Retinal pigment epithelial cell (primary cell): Measurements from ENCODE around the gene UST.
"Not testable (repeated sequence)": the region's sequence is repeated elsewhere in the genome, so short reads cannot be mapped to it uniquely, and the experiment has no call there.

Experiments
- DNase-seq: peaks from one replicate; pipeline ENCODE4 v3.0.0-alpha.2; 2010; ENCODE audit warnings: low read depth
- H3K4me3 ChIP-seq: 2 replicates; pipeline ENCODE4 v1.5.1; 2011; ENCODE audit warnings: mild to moderate bottlenecking, low read length, control low read depth, moderate library complexity
- TF ChIP-seq, protein P1 (sequence below): conservative IDR thresholded peaks from 2 replicates; pipeline ENCODE4 v1.5.1; 2011; ENCODE audit warnings: low read depth, low read length, control low read depth, inconsistent platforms

Gene UST

DNA sequence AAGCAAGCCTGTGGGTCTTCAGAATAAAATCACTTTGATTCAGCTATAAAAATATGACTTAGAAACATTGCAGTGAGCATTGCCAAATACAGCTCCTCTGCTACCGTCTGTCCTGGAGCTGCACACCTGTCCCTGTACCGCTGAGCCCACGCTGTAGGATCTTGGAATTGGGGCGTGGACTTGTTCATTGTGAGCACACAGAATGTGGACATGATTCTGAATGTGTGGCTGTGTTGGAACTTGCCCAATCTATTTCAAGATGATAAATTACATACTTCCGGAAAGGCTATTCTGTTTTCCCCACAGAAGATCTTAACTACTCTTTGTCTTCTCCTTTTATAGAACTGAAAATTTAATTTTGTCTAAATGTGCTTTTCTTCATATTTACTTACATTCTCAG is 107.3 kb downstream of the UST start:
- TF ChIP-seq, protein P1, sequence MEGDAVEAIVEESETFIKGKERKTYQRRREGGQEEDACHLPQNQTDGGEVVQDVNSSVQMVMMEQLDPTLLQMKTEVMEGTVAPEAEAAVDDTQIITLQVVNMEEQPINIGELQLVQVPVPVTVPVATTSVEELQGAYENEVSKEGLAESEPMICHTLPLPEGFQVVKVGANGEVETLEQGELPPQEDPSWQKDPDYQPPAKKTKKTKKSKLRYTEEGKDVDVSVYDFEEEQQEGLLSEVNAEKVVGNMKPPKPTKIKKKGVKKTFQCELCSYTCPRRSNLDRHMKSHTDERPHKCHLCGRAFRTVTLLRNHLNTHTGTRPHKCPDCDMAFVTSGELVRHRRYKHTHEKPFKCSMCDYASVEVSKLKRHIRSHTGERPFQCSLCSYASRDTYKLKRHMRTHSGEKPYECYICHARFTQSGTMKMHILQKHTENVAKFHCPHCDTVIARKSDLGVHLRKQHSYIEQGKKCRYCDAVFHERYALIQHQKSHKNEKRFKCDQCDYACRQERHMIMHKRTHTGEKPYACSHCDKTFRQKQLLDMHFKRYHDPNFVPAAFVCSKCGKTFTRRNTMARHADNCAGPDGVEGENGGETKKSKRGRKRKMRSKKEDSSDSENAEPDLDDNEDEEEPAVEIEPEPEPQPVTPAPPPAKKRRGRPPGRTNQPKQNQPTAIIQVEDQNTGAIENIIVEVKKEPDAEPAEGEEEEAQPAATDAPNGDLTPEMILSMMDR = no peak

DNA sequence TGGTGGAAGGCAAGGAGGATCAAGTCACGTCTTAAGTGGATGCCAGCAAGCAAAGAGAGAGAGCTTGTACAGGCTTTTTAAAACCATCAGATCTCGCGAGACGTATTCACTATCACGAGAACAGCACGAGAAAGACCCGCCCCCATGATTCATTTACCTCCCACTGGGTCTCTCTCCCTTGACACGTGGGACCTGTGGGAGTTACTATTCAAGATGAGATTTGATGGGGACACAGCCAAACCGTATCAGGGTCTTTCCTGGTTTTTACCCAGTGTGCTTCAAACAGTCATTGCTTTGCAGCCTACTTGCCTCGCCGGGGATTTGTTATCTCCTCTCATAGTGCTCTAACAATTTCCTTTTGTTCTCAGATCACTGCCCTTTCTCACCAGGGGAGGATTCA is 108.2 kb downstream of the UST start:
- TF ChIP-seq, protein P1 = no peak
- H3K4me3 ChIP-seq = no peak overlapping the region
- DNase-seq = no peak

More for the DNA sequence above, 107.3 kb downstream of the UST start:
- DNase-seq = no peak
- no peak overlapping the region for H3K4me3 ChIP-seq

DNA sequence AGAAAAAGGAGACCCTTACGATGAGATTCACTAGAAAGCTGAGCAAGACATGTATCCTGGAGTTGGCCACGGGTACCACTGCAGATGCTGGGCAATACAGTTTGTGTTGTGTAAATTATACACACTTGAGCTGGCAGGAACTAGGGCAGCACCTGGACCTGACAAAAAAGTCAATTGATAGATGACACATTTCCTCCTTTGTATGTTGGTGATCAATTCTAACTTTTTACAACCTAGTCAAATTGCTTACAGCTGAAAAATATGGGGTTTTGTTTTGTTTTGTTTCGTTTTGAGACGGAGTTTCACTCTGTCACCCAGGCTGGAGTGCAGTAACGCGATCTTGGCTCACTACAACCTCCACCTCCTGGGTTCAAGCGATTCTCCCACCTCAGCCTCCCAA is 108.9 kb downstream of the UST start:
- TF ChIP-seq, protein P1 = no peak
- no peak overlapping the region for H3K4me3 ChIP-seq
- DNase-seq = no peak

DNA sequence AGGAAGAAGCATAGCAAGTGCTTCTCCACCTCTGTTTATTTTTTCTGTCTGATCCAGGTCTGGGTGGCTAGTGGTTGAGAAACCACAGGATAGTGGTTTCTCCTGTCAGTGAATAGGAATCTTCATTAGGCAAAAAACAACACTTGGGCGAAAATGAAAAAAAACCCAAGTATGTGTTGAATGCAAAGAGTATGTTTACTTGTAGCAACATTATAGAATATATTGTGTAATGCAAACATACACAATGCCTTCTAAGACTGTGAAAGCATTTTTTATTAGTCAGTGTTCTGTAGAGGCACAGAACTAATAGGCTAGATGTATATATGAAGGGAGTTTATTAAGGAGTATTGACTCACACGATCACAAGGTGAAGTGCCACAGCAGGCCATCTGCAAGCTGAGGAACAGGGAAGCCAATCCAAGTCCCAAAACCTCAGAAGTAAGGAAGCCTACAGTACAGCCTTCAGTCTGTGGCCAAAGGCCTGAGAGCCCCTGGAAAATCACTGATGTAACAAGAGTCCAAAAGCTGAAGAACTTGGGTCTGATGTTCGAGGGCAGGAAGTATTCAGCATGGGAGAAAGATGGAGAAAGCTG is 111.1 kb downstream of the UST start:
- no peak for DNase-seq
- H3K4me3 ChIP-seq = no peak overlapping the region
- TF ChIP-seq, protein P1 = no peak

DNA sequence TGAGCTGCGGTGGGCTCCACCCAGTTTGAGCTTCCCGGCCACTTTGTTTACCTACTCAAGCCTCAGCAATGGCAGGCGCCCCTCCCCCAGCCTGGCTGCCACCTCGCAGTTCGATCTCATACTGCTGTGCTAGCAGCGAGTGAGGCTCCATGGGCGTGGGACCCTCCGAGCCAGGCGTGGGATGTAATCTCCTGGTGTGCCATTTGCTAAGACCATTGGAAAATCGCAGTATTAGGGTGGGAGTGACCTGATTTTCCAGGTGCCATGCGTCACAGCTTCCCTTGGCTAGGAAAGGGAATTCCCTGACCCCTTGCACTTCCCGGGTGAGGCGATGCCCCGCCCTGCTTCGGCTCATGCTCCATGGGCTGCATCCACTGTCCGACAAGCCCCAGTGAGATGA is 117.3 kb downstream of the UST start:
- H3K4me3 ChIP-seq, DNase-seq: not testable (repeated sequence)

DNA sequence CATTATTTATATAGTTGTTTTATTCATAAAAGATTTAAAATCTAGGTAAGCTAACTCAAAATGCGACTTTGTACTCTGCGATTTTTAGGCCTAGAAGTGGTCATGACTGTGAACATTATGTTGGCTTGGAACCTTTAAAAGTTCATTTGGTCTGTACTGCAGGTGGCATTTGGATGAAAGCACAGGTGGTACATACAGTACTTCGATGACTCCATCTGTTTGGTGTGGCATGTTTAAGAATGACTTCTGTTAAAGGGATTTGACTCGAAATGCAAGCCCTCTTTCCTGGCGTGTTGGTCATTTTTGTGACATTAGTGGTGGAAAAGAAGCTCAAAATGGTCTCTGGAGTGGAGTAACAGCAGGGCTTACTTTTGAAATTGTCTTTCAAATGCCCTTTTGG is 118.1 kb downstream of the UST start:
- no peak for DNase-seq
- TF ChIP-seq, protein P1 = no peak
- no peak overlapping the region for H3K4me3 ChIP-seq

DNA sequence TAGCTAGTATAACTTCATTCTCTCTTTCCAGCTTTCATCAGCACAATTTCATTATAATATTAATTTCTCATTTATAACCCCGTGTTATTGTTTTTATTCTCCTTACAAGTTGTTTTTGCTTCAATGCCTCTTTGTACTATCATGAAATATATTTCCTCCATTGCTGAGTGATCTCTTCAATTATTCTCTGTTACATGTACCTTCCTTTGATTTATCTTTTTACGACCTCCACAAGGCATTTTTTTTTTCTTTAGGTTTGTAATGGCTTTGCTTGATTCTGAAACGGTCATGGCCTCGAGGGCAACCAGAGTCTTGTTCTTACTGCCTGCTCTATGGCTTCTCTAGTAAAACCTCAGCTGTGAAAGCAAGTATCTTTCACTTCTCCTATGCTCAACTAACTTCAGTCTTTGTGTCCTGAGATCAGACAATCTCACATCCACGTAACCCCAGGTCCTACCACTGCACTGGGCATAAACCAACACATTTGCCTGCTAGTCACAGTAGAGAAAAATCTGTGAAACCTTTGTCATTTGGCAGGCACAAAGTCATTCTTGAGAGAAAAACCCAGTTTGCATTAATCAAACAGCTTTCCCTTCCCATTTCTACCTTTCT is 119.9 kb downstream of the UST start:
- no peak overlapping the region for H3K4me3 ChIP-seq
- TF ChIP-seq, protein P1 = no peak
- no peak for DNase-seq
